Endothelial cell of hepatic sinusoid (primary cell): ENCODE data around the gene GDF15.

Experiments used
- in situ Hi-C: cut with HindIII; loops from 2 replicates; pipeline ENCODE4 v1.10.0; 2017; ENCODE audit warnings: low sequenced_read_pairs

GDF15 gene

DNA sequence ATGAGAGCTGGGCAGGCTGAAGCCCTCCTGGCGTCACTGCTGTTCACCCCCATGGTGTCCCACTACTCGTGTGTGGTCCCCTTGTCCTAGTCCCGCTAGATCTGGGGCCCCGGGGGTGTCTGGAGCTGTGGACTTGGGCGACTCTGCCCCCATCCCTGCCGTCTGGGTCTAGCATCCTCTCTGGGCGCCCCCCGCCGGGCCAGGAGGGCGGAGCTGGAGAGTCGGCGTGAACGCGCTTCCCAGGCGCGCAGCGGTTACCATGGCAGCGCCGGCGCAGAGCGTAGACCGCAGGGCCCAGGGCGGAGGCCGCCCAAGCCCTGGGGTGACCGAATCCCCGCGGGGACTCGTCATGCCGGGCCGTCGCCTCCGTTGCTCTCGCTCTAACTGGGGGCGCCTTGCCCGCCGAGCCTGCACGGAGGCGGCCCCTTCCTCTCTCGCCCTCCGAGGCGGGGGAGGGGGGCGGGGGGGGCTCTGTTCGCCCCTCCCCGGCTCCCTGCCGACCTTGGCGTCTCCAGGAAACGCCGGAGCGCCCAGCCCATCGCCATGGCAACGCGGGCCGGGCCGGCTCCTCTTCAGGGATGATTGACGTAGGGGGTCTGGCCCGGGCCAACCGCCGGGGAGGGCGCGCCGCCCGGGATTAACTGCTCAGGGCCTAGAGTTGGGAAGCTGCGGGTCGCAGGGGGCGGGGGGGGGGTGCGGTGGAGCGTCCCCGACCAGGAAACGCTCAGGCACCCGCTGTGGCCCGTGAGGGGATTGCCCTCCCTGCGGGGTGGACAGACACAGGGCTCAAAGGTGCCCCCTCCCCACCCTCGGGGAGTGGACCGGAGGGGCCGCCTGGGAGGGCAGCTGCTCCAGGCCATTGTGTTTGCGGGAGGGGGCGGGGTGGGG lies 43.1 kb downstream of the GDF15 start:
- in situ Hi-C loops, result no loop called here

- in situ Hi-C loops, result no loop called here
These were observed 43.9 kb downstream of the GDF15 start for GRCh38 chr19:18429717-18430416.

GRCh38 chr19:18430417-18431144 lies 44.6 kb downstream of the GDF15 start:
- in situ Hi-C loops, result no loop called here

GRCh38 chr19:18431351-18432197 lies 45.6 kb downstream of the GDF15 start:
- in situ Hi-C loops, result no loop called here

DNA sequence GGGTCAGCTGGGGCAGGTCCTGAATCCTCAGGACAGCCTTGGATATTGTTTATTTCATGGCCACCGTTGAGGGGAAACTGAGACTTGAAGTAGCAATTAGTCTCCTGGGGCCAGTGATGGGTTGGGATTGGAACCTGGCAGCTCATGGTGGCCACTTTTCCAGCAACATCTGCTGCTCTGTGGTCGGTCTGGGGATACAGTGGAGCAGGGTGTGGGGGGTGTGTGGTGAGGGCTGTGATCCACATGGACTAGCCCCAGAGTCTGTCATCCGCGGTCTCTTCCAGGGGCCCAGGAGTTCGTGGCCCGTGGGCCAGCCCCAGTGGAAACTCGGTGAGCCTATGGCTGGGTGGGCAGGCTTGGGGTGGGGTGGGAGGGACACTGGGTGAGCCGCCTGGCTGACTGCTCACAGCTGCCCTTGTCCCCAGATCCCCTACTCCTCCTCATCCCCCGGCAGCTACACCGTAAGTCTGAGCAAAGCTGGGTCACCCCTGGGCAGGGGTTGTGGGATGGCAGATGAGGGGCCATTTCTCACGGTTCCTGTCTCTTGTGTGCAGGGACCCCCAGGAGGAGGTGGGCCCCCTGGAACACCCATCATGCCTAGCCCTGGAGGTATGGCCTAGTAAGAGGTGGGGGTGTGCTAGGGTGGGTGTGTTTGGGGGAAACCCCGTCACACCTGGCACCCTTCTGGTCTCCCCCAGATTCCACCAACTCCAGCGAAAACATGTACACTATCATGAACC lies 46.5 kb downstream of the GDF15 start:
- in situ Hi-C loops, result no loop called here

- in situ Hi-C loops, result no loop called here
These were observed 47.2 kb downstream of the GDF15 start for GRCh38 chr19:18433015-18433691.

DNA sequence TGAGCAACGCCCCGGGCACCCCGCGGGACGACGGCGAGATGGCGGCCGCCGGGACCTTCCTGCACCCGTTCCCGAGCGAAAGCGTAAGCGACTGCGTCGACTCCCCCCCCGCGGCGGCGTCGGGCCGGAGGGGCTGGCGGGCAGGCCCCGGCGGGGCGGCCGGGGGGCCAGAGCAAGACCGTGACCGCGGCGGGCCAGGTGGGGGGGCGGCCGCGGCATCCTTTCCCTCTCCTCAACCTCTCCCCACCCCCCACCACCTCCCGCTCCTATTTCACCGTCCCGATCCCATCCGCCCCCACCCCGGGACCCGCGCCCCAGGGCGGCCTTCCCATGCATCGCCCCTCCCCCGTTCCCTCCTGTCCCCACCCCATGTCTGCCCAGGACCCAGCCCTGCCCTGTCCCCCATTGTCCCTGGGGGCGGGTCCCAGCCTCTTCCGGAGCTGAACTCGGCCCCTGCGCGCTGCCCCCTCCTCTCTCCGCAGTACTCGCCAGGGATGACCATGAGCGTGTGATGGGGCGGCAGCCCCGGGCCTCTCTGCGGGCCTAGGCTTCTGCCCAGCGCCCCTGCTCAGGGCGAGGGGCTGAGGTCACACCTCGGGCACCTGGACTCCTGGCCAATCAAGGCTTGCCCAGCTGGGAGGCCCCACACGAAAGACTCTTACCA lies 47.9 kb downstream of the GDF15 start:
- in situ Hi-C loops, result no loop called here

GRCh38 chr19:18434411-18435175 lies 48.6 kb downstream of the GDF15 start:
- in situ Hi-C loops, result no loop called here

DNA sequence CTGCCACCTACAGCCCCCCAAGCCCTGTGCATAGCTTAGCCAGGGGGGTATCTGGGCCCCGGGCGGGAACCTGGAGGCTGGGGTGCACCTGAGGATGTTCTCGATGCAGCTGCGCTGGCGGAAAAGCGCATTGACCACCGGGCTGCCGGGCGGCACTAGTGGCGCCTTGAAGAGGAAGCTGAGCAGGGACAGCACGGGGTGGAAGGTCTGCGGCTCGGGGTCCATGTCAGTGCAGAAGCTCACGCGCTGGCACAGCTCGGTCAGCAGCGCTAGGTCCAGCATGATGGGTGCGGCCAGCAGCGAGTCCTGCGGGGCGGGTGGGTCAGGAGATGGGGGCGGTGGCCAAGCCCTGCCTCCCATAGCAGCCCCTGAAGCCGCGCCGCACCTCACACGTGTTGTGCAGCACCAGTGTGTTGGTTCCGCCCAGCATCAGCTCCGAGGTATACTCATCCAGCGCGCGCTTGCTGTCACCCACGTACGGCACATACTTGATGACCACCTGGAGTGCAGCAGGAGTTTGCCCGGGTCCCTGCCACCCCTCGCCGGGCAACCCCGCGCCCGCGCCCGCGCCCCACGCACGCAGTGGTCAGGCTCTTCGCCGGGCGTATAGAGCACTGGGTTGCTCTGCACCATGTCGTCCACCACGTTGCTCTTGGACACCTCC lies 49.4 kb downstream of the GDF15 start:
- in situ Hi-C loops, result no loop called here

DNA sequence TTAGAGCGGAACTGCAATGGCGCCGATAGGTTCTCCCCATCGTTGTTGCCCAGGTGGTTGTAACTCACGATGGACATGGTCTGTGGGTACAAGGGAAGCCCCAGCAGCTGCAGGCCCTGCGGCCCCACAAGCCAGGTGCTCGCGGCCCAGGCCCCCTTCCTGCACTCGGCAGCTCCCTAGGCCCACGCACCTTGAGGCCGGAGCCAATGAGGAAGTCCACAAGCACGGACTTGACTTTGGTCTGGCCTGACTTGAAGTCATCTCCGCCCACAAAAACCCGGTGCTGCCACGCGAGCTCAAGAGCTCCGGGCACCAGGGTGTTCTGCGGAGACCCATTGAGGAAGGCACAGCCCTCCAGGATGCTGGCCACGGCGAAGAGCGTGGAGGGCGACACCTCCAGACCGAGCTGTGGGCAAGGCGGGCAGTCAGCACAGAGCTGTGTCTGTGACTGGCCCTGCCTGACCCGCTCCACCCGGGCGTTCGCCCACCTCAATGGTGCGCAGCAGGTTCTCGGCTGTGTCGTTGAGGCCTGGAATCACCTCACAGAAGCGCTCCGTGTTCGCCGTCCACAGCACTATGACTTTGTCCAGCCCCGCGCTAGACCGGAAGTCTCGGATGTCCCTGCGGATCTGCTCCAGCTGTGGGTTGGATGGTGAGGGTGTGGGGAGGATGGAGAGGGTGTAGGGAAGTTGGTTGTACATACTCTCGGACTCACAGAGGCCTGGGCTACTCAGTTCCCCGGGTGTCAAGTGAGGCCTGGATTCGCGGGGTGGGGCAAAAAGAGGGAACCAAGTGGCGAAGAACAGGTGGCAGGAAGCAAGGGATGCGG lies 50.1 kb downstream of the GDF15 start:
- in situ Hi-C loops, result no loop called here

DNA sequence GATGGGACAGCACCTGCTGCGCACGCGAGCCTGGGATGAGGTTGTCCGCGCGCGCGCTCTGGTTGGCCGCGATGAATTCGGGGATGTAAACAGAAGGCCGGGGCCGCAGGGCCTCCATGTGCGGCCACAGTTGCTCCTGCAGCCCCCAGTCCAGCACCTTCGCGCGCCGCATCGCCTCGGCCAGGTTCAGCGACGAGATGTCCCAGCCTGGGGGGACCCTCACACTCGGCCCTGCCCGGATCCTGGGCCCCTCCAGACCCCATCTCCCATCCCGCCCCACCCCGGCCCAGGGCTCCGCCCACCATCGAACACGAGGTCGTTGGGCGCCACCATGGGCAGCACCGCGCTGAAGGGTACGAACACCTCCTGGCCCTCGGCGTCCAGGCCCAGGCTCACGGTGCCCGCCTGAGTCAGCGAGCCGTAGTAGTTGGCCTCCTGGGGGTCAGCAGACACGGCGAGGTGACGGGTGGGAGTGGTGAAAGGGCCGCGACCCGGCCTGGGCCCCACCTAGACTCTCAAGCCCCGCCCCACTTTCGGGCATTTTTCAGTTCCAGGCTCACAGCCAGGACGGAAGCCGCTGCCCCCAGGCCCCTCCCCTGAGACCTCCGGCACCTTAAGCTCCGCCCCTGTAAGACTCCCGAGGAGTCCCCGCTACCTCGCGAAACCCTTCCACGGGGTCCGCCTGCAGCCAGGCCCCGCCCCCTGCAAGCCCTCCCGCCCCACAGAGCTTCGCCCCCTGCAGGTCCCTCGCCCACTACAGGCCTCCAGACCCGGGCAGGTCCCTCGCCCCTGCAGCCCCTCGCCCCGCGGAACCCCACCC lies 50.9 kb downstream of the GDF15 start:
- in situ Hi-C loops, result no loop called here

GRCh38 chr19:18437491-18438330 lies 51.8 kb downstream of the GDF15 start, which contains the start of gene ISYNA1:
ISYNA1 (minus strand) TSS chr19:18438133; CDS start chr19:18437979, 154 bp downstream.
- in situ Hi-C loops, result no loop called here

DNA sequence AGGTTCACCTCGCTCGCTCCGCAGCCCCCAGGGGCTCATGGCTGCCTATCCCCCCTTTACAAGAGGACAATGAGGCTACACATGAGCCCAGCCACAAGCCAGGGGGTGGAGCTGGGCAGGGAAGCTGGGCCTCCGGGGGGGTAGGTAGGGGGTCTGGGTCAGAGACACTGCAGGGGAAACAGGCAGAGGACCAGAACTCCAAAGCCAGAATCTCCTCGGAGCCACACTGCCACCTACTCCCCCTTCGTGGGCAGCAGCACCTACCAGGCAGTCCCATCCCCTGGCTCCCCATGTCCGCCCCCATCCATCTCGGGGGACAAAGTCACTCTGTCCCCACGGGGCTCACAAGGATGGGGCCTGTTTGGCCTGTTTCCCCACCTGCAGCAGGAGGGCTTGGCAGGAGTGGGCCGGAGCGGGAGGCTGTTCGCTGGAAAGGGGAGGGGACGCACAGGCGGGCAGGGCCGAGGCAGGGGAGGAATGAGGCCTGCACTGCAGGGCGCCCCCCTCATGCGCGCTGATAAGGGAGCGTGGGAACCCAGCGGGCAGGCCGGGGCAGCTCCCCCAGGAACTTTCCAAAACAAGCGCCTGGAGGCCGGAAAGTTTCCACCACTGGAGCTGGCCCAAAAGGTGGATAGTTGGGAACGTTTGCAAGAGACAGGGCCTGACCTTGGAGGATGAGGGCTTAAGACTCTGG lies 52.5 kb downstream of the GDF15 start:
- in situ Hi-C loops, result no loop called here
